ENCODE results near the gene MGAM2. TPM values are rescaled to one million over a fixed set of nuclear protein-coding genes. Genes with fewer than 3 reads are reported as not detected.
"Not testable (repeated sequence)": the region's sequence is repeated elsewhere in the genome, so short reads cannot be mapped to it uniquely, and the experiment has no call there.

MGAM2 gene
- total RNA-seq, 1 donor from 2014 or later, result not detected

DNA sequence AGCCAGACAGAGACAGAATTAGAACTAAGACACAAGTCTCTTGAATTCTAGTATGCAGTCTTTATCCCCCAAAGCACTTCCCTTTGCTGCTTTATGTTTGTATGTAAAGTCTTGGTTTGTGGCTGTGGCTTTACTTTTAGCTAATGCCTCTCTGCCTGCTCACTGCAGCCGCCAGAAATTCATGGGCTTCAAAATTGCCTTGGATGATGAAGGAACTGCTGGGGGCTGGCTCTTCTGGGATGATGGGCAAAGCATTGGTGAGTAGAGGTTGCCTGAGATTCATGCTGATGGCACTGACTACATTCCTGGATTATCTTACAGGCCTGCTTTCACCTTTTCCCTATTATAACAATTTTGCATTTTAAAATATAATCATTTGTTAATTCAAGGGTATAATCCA is 10.9 kb upstream of the MGAM2 start:
- intact Hi-C loops (cut with micrococcal nuclease), result no loop called here
- H3K4me1 Mint-ChIP-seq (ENCODE audit: low read depth), result peaks cover 13% of the 10 kb centered on the region
- H3K9me3 Mint-ChIP-seq, result no peaks in the 10 kb centered on the region
- H3K36me3 Mint-ChIP-seq (ENCODE audit: low read depth), result no peaks in the 10 kb centered on the region
- peaks cover 9% of the 10 kb centered on the region for H3K27me3 Mint-ChIP-seq (ENCODE audit: insufficient read depth)
- DNase-seq (ENCODE audit: low spot score), result no peak
- no peak overlapping the region for H3K27ac Mint-ChIP-seq
- no peak overlapping the region for H3K4me3 Mint-ChIP-seq

DNA sequence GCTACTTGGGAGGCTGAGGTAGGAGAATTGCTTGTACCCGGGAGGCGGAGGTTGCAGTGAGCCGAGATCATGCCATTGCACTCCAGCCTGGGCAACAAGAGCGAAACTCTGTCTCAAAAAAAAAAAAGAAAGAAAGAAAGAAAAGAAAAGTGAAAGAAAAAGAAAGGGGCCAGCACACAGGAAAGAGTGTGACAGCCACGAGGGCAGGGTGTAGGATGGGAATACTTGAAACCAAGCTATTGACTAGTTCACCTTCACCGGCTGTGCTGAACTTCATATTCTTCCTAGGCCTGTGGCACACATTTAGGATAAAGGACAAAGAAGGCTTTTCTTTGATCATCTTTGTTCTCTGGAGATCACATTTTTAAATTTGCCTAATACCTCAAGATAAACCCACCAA is 9.7 kb upstream of the MGAM2 start:
- H3K27me3 Mint-ChIP-seq (ENCODE audit: insufficient read depth); H3K9me3 Mint-ChIP-seq; H3K36me3 Mint-ChIP-seq (ENCODE audit: low read depth); H3K27ac Mint-ChIP-seq; H3K4me3 Mint-ChIP-seq; DNase-seq (ENCODE audit: low spot score); intact Hi-C loops (cut with micrococcal nuclease): not testable (repeated sequence)
- peaks cover 13% of the 10 kb centered on the region for H3K4me1 Mint-ChIP-seq (ENCODE audit: low read depth)

DNA sequence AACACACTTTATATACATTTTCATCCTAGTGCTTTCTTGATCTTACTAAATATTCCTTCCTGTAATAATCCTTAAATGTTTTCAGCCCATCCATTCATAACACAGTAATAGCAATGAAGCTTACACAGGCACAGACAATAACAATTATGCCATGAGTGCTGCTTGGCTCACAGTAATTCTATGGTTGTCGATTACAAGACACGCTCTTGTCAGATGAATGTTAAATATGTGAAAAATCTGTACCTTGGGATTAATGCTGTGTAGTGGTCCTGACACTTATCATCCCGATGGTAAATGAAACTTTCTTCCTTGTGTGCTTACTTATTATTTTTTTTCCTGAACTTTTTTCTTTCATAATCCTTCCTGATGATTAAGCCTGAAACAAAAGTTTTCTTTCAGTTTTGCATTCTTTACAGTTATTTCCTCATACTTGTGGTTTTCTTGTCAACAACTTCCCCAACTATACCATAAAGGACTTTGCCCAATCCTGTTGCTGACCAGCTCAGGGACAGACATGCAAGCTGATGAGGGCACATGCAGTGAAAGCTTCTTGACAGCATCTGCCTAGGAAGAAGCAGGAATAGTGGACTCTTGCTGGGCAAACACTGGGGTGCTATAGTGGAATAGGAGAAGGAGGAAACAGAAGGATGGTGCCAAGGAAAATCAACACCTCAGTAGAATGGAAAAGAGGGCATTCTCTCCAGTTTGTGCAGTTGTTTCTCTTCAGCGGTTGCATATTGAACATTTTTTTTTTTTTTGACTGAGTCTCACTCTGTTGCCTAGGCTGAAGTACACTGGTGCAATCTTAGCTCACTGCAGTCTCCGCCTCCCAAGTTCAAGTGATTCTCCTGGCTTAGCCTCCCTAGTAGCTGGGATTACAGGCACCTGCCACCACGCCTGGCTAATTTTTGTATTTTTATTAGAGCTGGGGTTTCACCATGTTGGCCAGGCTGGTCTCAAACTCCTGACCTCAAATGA is 6.7 kb upstream of the MGAM2 start:
- Mint-ChIP-seq H3K9me3 (no peaks in the 10 kb centered on the region), H3K4me3 (no peak overlapping the region), H3K4me1 (ENCODE audit: low read depth) (peaks cover 13% of the 10 kb centered on the region), H3K36me3 (ENCODE audit: low read depth) (no peaks in the 10 kb centered on the region), H3K27ac (no peak overlapping the region), H3K27me3 (ENCODE audit: insufficient read depth) (peaks cover 6% of the 10 kb centered on the region)
- no peak for DNase-seq (ENCODE audit: low spot score)
- intact Hi-C loops (cut with micrococcal nuclease), result no loop called here

DNA sequence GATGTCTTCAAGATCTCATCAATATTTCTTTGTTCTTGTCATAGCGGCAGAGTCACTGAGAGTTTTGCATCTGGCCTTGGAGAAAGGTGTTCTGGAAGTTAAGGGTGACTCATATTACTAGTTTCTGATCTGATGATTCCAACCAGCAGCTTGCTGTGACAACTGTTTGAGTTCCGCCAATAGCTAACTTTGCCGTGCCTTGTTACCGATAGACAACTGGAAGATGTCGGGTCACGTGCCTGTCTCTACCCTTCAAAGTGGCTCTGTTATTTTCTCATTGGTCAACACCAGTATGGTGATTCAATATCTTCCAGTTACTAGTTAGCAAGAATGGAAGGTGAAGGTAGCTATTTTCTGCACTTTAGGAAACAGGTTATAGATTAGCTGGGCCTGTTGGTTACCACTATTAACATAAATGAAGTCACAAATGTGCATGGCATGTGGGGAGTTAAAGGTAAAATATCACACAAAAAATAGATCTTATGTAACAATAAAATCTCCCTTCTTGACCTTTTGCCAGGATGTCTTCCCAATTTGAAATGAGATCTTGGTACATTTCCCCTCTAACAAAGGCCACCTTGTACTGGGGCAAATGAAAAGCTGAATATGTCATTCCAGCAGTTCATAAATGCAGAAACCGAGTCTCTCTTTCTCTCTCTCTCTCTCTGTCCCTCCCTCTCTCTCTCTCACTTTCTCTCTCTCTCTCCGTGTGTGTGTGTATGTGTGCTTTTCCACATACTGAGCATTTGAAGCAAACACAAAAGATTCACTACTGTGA is 2.6 kb upstream of the MGAM2 start:
- Mint-ChIP-seq H3K27me3 (ENCODE audit: insufficient read depth) (peaks cover under 1% of the 10 kb centered on the region), H3K4me3 (no peak overlapping the region), H3K9me3 (no peaks in the 10 kb centered on the region), H3K27ac (no peak overlapping the region), H3K36me3 (ENCODE audit: low read depth) (no peaks in the 10 kb centered on the region), H3K4me1 (ENCODE audit: low read depth) (peaks cover 8% of the 10 kb centered on the region)
- DNase-seq (ENCODE audit: low spot score), result no peak
- intact Hi-C loops (cut with micrococcal nuclease), result no loop called here

DNA sequence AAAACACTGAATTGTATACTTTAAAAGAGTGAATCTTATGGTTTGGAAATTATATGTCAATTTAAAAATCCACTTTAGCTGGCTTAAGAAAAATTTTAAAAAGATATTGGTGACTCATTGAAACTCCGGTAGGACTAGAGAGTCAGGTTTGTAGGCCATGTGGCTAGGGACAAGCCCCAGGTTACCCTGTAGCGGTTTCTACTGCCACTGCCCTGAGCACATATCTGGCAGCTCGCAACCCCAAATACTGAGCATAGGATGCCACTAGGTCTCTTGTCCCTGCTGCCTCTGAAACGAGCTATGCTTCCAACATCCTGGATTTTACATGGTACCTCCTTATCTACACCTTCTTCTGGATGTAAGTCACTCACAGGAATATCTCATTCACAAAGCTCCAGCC is 1.4 kb upstream of the MGAM2 start:
- Mint-ChIP-seq H3K27me3 (ENCODE audit: insufficient read depth) (peaks cover 2% of the 10 kb centered on the region), H3K4me3 (no peak overlapping the region), H3K36me3 (ENCODE audit: low read depth) (no peaks in the 10 kb centered on the region), H3K4me1 (ENCODE audit: low read depth) (no peaks in the 10 kb centered on the region), H3K9me3 (no peaks in the 10 kb centered on the region), H3K27ac (no peak overlapping the region)
- no peak for DNase-seq (ENCODE audit: low spot score)
- intact Hi-C loops (cut with micrococcal nuclease), result no loop called here

DNA sequence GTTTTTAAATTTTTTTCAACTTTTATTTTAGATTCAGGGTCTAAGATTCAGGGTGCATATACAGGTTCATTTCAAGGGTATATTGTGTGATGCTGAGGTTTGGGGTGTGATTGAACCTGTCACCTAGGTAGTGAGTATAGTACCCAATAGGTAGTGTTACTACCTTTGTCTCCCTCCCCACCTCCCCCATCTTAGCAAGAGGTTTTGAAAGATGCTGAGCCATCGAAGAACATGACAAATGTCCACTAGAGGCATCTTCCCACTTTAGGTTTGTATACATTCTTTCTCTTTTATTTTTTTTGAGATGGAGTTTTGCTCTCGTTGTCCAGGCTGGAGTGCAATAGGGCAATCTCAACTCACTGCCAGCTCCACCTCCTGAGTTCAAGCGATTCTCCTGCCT is 880 bp upstream of the MGAM2 start:
- no peak overlapping the region for H3K4me3 Mint-ChIP-seq
- no peaks in the 10 kb centered on the region for H3K36me3 Mint-ChIP-seq (ENCODE audit: low read depth)
- no peak overlapping the region for H3K27ac Mint-ChIP-seq
- intact Hi-C loops (cut with micrococcal nuclease), result no loop called here
- no peaks in the 10 kb centered on the region for H3K4me1 Mint-ChIP-seq (ENCODE audit: low read depth)
- no peak for DNase-seq (ENCODE audit: low spot score)
- H3K9me3 Mint-ChIP-seq, result no peaks in the 10 kb centered on the region
- H3K27me3 Mint-ChIP-seq (ENCODE audit: insufficient read depth), result peaks cover 2% of the 10 kb centered on the region

DNA sequence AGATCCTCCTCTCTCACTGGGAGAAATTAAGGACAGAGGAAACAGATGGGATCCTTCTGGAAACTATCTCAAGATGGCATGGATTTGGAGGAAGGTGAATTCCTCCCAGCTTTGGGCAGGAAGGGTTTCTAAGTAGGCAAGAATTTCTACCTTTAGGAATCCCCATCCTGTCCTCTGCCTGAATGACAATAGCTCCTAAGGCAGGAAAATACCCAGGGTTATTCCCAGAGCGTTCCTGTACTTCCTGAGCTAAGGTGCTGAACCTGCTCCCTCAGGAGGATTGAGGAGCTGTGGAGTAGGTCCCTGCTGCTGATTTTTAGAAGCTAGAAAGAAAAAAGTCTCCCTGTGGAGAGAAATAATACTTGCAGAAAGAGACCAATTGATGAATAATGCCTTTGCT is 568 bp downstream of the MGAM2 start:
- peaks cover 2% of the 10 kb centered on the region for H3K27me3 Mint-ChIP-seq (ENCODE audit: insufficient read depth)
- H3K4me3 Mint-ChIP-seq, result no peak overlapping the region
- no peaks in the 10 kb centered on the region for H3K36me3 Mint-ChIP-seq (ENCODE audit: low read depth)
- H3K4me1 Mint-ChIP-seq (ENCODE audit: low read depth), result no peaks in the 10 kb centered on the region
- intact Hi-C loops (cut with micrococcal nuclease), result no loop called here
- no peaks in the 10 kb centered on the region for H3K9me3 Mint-ChIP-seq
- DNase-seq (ENCODE audit: low spot score), result no peak
- H3K27ac Mint-ChIP-seq, result no peak overlapping the region

DNA sequence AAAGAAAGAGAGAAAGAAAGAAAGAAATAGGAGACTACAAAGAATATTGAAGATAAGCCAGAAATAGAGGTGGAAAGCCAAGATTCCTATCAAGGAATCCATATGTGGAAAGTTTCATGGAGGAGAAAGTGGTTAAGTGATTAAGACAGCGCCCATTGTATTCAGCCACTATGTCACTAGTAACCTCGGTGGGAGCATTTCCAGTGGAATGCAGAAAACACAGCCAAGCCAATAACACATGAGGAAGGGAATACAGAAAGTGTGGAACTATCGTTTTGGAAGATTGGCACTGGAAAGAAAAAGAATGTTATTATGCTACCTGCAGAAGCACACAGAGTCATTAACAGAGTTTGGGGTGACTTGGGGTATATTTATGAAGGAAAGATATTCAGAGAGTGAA is 2.7 kb downstream of the MGAM2 start:
- intact Hi-C loops (cut with micrococcal nuclease), result no loop called here

DNA sequence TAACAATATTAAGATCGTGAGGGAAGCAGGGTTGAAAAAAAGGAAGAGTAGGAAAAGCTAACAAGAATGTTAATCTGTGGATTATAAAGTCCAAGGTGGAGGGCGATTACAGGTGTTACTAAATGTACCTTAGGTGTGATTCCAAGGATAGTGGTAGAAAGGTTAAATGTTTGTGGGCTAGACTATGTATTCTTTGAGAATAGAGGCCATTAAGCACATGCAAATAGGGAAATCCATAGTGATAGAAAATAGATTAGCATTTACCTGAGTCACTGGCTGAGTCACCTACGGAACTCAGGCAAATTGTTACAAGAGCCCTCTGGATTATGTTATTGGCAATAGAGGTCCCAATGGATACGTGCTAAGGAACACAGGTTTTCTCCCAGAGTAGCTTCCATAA is 9.0 kb downstream of the MGAM2 start:
- Mint-ChIP-seq H3K36me3 (ENCODE audit: low read depth) (no peaks in the 10 kb centered on the region), H3K9me3 (no peaks in the 10 kb centered on the region), H3K4me3 (no peak overlapping the region), H3K27me3 (ENCODE audit: insufficient read depth) (peaks cover 8% of the 10 kb centered on the region), H3K4me1 (ENCODE audit: low read depth) (no peaks in the 10 kb centered on the region), H3K27ac (no peak overlapping the region)
- no peak for DNase-seq (ENCODE audit: low spot score)
- intact Hi-C loops (cut with micrococcal nuclease), result no loop called here

More for the DNA sequence above, 2.7 kb downstream of the MGAM2 start:
- H3K4me3 Mint-ChIP-seq, result no peak overlapping the region
- no peaks in the 10 kb centered on the region for H3K4me1 Mint-ChIP-seq (ENCODE audit: low read depth)
- H3K9me3 Mint-ChIP-seq, result no peaks in the 10 kb centered on the region
- H3K27me3 Mint-ChIP-seq (ENCODE audit: insufficient read depth), result peaks cover 3% of the 10 kb centered on the region
- no peak overlapping the region for H3K27ac Mint-ChIP-seq
- no peaks in the 10 kb centered on the region for H3K36me3 Mint-ChIP-seq (ENCODE audit: low read depth)
- DNase-seq (ENCODE audit: low spot score), result no peak

DNA sequence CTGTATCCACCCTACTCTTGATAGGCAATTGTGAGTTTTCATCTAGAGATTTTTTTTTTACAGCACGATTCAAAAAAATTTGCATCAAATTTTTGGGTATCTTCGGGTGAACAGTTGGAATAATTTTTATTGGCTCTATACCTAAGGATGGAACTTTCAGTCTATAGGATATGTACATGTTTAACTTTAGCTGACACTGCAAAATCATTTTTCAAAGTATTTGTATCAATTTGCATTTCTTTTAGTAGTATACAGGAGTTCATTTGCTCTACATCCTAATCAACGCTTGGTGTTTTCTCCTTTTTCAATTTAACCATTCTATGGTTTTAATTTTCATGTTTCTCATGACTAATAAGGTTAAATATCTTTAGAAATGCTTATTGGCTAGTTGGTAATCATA is 11.7 kb downstream of the MGAM2 start:
- Mint-ChIP-seq H3K4me3 (no peak overlapping the region), H3K36me3 (ENCODE audit: low read depth) (no peaks in the 10 kb centered on the region), H3K27ac (no peak overlapping the region), H3K27me3 (ENCODE audit: insufficient read depth) (peaks cover 8% of the 10 kb centered on the region), H3K4me1 (ENCODE audit: low read depth) (no peaks in the 10 kb centered on the region), H3K9me3 (no peaks in the 10 kb centered on the region)
- DNase-seq (ENCODE audit: low spot score), result no peak
- intact Hi-C loops (cut with micrococcal nuclease), result no loop called here

DNA sequence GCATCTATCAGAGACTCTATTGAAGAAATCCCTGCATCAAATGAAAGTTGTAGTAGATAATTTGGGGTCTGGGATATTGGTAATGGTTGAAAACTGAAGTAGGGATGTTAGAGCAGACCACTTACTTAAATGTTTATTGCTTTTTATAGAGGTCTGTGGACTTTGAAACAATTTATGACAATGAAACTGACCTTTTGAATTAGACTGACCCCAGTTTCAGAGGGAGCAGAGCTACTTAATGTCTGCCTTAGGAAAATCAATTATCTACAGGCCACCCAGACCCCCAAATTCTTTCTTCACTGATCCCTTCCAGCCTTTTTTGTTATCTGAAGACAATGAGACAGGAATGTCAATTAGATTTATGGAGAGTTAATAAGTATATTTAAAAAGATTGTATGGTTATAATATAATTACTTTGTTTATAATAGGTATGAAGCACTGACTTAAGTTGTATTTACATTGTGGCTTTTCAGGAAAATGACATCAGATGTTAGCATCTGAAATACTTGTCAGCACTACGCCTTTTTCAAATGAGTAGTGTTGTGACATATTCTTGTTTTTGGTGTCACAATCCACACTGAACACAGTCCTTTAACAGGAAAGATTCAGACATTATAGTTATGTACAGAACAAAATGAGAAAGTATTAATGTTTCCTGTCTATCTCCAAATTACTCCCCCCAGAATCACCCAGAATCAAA is 13.9 kb downstream of the MGAM2 start:
- DNase-seq (ENCODE audit: low spot score), result no peak
- intact Hi-C loops (cut with micrococcal nuclease), result no loop called here
- Mint-ChIP-seq H3K4me1 (ENCODE audit: low read depth) (no peaks in the 10 kb centered on the region), H3K9me3 (no peaks in the 10 kb centered on the region), H3K4me3 (no peak overlapping the region), H3K27me3 (ENCODE audit: insufficient read depth) (peaks cover 6% of the 10 kb centered on the region), H3K36me3 (ENCODE audit: low read depth) (no peaks in the 10 kb centered on the region), H3K27ac (no peak overlapping the region)

DNA sequence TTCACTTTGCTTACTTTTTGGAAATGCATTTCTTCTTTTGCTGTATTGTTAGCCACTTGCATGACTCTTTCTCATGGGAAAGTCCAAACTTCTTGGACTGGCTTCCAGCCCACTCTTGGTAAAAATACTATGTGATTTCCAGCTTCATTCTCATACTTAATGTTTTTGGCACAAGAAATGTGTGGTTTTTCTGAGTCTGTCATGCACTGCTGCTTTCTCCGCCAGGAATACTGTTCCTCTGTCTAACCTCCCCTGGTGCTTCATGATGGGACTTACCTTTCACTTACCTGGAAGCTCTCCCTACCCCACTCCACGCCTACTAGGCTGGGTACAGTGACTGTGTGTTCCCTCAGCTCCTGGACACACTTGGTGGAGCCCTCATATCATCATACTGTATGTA is 18.7 kb downstream of the MGAM2 start:
- H3K36me3 Mint-ChIP-seq (ENCODE audit: low read depth), result no peaks in the 10 kb centered on the region
- H3K27ac Mint-ChIP-seq, result no peak overlapping the region
- intact Hi-C loops (cut with micrococcal nuclease), result no loop called here

More for the DNA sequence above, 18.7 kb downstream of the MGAM2 start:
- no peaks in the 10 kb centered on the region for H3K4me1 Mint-ChIP-seq (ENCODE audit: low read depth)
- no peak for DNase-seq (ENCODE audit: low spot score)
- no peak overlapping the region for H3K4me3 Mint-ChIP-seq
- no peaks in the 10 kb centered on the region for H3K9me3 Mint-ChIP-seq
- no peaks in the 10 kb centered on the region for H3K27me3 Mint-ChIP-seq (ENCODE audit: insufficient read depth)
